GM12874 (cell line): ENCODE results near the gene EBLN1.

Experiments used
- CTCF ChIP-seq: IDR thresholded peaks from 2 replicates; pipeline ENCODE4 v1.5.1; 2011; ENCODE audit warnings: low read depth, mild to moderate bottlenecking, control low read depth, low read length, moderate library complexity; ENCODE audit not compliant: insufficient read depth

EBLN1 gene

GRCh38 chr10:22252224-22252800, 34.5 kb upstream of the EBLN1 start:
- TF ChIP-seq CTCF, result no peak

GRCh38 chr10:22251751-22252223, 34.0 kb upstream of the EBLN1 start:
- no peak for TF ChIP-seq CTCF

- no peak for TF ChIP-seq CTCF
Observed at GRCh38 chr10:22250897-22251660, 33.3 kb upstream of the EBLN1 start.

GRCh38 chr10:22247636-22248035, 29.8 kb upstream of the EBLN1 start:
- TF ChIP-seq CTCF, result no peak

- no peak for TF ChIP-seq CTCF
Observed at GRCh38 chr10:22246680-22247391, 29.0 kb upstream of the EBLN1 start.

- TF ChIP-seq CTCF, result no peak
Observed at GRCh38 chr10:22245567-22245966, 27.8 kb upstream of the EBLN1 start.

GRCh38 chr10:22244855-22245254, 27.0 kb upstream of the EBLN1 start:
- TF ChIP-seq CTCF, result no peak
